NCI-H2196 (cell line): ENCODE data around the gene STK4.

ENCODE experiments used
- DNase-seq: peaks from one replicate; lab custom pipeline; 2025; ENCODE audit not compliant: unreplicated experiment; lab: John Stamatoyannopoulos, UW

The STK4 gene

GRCh38 chr20:44952731-44953130 is 13.6 kb upstream of the STK4 start:
- no peak for DNase-seq

- no peak for DNase-seq
These were observed 12.1 kb upstream of the STK4 start for GRCh38 chr20:44954211-44954610.

GRCh38 chr20:44955270-44955669 is 11.0 kb upstream of the STK4 start:
- DNase-seq, result no peak

- DNase-seq, result no peak
These were observed 9.9 kb upstream of the STK4 start for GRCh38 chr20:44956410-44956809.

GRCh38 chr20:44958276-44958675 is 8.0 kb upstream of the STK4 start:
- no peak for DNase-seq

- no peak for DNase-seq
These were observed 7.2 kb upstream of the STK4 start for GRCh38 chr20:44959082-44959637.

- DNase-seq, result no peak
These were observed 6.6 kb upstream of the STK4 start for GRCh38 chr20:44959638-44960102.

- peak; percentile 97 for DNase-seq
These were observed 6.0 kb upstream of the STK4 start, which contains the start of gene TOMM34 for GRCh38 chr20:44960103-44960852. TSS of gene TOMM34 (minus strand) at chr20:44960397. CDS start at chr20:44960333, 64 bp downstream.

- no peak for DNase-seq
These were observed 5.1 kb upstream of the STK4 start for GRCh38 chr20:44961011-44961869.

- DNase-seq, result no peak
These were observed 4.4 kb upstream of the STK4 start for GRCh38 chr20:44961870-44962267.

- no peak for DNase-seq
These were observed 3.8 kb upstream of the STK4 start for GRCh38 chr20:44962483-44962882.

- no peak for DNase-seq
These were observed 2.7 kb upstream of the STK4 start for GRCh38 chr20:44963325-44964215.

- DNase-seq, result no peak
These were observed 672 bp upstream of the STK4 start for GRCh38 chr20:44965651-44966029.

- DNase-seq, result no peak
These were observed 995 bp downstream of the STK4 start for GRCh38 chr20:44967207-44967807.

GRCh38 chr20:44969300-44969894 is 3.1 kb downstream of the STK4 start:
- DNase-seq, result no peak

- DNase-seq, result no peak
These were observed 4.0 kb downstream of the STK4 start for GRCh38 chr20:44970243-44970757.

GRCh38 chr20:44973053-44973452 is 6.7 kb downstream of the STK4 start:
- no peak for DNase-seq

- no peak for DNase-seq
These were observed 10.4 kb downstream of the STK4 start for GRCh38 chr20:44976698-44977097.

GRCh38 chr20:44979090-44979621 is 12.8 kb downstream of the STK4 start:
- DNase-seq, result no peak
